Stimulated activated CD4-positive, alpha-beta T cell treated with anti-CD3 and anti-CD28 coated beads, Interleukin-2, amount 100 ng/mL, for 4 hours (primary cell): ENCODE data around the gene ZNF771.

ENCODE experiments used
- DNase-seq: peaks from one replicate; pipeline ENCODE4 v3.0.0-alpha.2; 2020; ENCODE audit warnings: low read depth

Gene ZNF771

DNA sequence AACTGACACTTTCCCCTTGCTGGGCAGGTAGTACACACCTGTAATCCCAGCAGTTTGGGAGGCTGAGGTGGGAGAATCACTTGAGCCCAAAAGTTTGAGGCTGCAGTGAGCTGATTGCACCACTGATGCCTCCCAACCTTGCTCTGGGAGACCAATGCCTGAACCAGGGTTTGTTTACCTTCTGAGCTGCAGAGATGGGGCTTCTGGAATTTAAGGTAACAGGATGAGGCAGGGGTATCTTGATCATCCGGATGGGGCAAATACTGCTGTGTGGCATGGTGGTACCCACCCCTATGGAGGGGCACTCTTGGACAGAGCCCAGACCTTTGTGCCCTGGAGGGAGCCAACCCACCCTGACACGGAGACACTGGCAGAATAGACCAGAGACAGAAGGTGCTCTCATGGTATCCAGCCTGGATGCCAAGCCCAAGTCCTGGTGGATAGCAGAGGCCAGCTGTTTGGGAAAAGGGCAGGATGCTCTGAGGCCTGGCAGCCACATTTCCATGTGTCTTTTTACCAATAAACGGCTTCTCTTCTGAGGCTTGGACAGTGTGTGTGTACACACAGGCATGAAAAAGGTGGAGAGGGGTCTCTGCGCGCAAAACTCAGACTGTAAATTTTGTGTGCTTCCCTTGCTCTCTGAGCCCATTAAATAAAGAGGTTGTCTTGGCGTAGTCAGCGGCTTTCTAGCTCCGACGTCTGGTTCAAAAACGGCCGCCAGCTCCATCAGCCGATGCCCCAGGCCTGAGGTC lies 7.8 kb upstream of the ZNF771 start:
- no peak for DNase-seq

DNA sequence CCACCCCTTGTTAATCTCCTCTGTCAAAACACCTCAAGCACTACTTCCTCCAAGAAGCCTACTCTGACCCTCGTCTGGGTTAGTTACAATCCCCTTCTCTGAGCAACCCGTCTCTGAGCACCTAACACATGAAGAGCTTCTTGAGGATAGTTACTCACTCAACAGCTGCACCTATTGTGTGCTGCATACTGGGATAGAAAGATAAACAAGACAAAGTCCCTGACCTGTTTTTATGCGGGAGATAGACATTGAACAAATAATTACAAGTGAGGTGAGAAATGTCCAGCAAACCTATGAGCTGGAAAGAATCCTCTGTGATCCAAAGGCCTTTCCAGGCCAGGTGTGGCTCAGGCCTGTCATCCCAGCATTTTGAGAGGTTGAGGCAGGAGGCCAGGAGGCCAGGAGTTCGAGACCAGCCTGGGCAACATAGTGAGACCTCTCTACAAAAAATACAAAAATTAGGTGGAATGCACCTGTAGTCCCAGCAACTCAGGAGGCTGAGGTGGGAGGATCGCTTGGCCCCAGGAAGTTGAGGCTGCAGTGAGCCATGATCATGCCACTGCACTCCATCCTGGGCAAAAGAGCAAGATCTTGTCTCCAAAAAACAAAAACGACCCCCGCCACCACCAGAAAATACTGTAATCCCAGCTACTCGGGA lies 5.5 kb upstream of the ZNF771 start:
- no peak for DNase-seq

DNA sequence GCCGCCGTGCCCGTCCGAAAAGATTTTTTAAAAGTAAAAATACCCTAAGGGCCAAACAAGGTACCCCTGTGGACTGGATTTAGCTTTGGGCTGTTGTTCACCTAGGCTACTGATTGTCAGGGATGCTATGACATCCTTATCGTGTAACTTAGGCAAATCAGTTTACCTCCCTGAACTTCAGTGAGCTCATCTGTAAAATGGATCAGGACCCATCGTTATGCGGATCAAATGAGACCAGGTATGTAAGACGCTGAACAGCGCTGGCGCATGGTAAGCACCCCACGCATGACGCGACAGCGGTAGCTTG lies 658 bp upstream of the ZNF771 start:
- DNase-seq, result no peak

DNA sequence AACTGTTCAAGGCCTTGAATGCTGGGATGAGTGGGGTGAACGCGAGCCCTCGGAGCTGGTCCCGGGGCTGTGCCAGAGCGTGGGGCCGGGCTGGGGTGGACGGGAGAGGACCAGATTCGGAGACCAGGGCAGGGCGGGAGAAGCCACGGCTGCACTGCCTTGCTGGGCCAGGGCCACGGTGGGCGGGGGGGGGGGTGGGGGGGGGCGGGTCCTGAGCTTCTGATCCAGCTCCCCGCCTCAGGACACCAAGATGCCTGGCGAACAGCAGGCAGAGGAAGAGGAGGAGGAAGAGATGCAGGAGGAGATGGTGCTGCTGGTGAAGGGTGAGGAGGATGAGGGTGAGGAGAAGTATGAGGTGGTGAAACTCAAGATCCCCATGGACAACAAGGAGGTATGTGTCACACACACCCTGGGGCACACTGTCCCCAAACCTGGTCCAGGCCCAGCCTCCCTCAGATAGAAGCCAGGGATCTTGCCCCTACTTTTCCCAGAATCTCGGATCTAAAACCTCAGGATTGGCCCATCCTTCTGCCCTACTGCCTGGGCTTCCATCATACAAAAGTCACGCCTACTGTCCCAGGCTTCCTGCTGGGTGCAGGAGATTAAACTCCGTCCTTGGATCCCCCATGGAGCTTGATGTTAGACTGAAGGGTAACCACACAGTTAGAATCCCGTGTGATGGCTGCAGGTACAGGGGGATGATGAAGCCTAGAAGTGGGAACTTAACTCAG lies 563 bp downstream of the ZNF771 start:
- no peak for DNase-seq

DNA sequence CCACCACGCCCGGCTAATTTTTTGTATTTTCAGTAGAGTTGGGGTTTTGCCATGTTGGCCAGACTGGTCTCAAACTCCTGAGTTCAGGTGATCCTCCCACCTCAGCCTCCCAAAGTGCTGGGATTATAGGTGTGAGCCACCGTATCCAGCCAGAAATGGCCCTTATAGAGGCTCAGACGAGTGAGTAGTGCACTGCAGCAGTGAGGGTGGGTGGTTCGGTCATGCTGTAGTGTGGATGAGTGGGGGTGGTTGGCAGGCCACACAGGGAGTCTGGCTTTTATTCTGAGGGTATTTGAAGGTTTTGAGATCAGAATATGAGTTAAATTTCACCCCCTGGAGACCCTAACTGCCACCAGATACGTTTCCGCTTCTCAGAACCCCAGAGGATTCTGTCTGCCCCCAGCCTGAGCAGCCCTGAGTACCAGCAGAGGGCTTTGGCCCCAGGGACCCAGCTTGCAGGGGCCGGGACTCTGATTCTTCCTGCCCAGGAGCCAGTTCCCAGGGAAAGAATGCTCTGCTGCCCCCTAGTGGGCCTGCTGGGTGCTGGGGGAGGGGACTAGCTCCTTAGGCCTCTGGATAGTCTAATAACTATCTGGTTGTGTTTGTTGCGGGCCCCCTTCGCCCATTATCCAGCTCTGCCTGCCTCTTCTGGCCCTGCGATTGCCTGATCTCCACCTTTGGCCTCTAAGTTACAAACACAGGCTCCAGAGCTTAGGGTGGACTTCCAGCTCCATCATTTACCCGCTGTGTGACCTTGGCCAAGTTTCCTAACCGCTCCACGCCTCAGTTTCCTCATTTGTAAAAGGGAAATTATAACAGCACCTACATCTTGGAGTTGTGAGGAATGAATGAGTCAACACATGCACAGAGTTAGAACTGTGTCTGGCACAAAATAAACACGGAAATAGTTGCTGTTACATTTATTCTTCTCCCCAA lies 2.0 kb downstream of the ZNF771 start:
- peak; percentile 87 for DNase-seq

DNA sequence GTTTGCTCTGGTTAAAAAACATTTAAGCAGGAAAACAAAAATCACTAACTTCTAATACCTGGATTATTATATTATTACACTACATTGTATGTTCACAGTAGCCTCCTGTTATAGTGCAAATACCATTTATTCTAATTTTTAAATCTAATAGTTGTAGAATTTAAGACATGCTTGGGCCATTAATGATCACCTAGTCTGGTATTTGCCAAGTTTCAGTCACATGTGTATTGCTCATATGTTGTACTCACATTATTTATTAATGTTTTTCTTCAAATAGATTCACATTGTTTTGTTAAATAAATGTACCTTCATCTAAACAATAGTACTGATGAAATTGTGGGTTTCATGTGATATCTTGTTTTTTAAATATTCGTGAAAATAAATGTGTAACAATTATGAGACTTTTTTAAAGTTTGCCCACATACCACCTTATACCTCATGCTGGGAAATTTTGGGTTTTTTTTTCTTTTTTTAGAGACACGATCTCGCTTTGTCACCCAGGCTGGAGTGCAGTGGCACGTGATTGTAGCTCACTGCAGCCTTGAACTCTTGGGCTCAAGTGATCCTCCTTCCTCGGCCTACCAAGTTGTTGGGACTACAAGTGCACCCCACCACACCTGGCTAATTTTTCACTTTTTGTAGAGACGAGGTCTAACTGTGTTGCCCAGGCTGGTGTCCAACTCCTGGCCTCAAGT lies 5.9 kb downstream of the ZNF771 start:
- DNase-seq, result no peak

DNA sequence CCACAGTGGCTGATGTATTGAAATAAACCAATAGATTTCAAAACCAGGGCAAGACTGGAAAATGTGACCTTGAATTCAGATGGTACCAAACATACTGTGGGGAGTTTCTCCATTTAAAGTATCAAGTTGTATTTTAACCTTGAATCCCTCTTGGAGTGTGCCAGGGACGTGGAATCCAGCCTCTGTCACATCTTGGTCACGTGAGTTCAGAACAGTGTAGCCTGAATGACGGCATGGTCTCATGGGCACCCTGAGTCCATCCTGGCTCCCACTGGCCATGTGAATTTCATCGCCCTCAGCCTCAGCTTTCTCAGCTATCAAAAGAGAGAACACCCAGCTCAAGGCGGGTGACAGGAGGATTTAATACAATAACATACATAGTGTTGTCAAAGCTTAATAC lies 6.8 kb downstream of the ZNF771 start:
- DNase-seq, result no peak

DNA sequence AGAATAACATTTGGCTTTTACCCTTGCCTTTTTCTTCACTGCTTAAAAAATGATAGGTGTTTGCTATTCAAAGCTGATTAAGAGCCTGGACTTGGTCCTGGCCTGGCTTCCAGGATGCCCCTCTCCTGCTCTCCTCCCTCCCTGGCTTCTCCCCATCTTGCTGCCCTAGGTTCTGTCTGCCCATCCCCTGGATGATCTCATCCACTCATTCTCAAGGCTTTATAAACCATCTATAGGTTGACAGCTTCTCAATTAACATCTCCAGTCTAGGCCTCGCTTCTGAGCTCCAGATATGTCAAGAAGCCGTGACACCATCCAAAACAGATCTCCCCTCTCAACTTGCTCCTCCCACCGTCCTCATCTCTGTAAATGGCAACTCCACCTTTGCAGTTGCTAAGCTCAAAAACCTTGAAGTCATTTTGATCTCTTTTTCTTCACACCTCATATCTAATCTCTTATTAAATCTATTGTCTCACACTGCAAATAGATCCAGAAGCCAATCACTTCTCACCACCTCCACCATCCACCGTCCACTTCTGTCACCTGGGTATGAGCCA lies 8.7 kb downstream of the ZNF771 start:
- no peak for DNase-seq

DNA sequence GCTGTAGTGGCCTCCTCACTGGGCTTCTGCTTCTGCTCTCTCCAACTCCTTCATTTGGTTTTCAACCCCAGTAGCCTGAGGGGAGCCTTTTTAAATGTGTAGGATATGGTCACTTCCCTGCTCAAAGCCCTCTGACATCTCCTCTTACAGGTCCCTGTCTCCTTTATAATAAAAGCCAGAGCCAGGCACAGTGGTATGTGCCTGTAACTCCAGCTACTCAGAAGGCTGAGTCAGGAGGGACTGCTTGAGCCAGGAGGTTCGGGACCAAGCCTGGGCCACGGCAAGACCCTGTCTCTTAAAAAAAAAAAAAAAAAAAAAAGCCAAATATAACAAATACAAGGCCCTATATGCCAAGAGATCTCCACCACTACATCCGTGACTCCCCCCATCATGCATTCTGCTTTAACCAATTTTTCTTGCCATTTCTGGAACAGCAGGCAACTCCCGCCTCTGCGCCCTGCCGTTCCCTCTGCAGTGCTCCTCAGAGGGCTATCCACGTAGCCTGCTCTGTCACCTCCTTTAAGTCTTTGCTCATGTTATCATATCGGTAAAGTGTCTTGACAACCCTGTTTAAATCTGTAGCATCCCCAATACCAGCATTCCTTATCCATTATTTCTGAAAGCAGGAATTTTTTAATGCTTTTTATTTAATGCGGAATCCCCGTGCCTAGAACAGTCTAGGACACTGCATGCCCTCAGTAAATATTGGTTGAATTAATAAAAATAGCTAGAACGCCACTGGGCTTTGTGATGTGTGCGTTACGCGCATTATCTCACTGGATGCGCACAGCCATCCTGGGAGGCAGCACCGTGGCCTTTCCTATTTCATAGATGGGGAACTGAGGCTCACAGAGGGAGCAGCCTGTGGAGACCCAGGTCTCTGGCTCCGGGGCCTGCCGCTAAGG lies 9.5 kb downstream of the ZNF771 start:
- DNase-seq, result no peak

DNA sequence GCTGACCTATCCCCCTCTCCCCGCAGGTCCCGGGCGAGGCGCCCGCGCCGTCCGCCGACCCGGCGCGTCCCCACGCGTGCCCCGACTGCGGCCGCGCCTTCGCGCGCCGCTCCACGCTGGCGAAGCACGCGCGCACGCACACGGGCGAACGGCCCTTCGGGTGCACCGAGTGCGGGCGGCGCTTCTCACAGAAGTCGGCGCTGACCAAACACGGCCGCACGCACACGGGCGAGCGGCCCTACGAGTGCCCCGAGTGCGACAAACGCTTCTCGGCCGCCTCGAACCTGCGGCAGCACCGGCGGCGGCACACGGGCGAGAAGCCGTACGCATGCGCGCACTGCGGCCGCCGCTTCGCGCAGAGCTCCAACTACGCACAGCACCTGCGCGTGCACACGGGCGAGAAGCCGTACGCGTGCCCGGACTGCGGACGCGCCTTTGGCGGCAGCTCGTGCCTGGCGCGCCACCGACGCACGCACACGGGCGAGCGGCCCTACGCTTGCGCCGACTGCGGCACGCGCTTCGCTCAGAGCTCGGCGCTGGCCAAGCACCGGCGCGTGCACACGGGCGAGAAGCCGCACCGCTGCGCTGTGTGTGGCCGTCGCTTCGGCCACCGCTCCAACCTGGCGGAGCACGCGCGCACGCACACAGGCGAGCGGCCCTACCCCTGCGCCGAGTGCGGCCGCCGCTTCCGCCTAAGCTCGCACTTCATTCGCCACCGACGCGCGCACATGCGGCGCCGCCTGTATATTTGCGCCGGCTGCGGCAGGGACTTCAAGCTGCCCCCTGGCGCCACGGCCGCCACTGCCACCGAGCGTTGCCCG lies 10.3 kb downstream of the ZNF771 start:
- DNase-seq, result peak; percentile 87

DNA sequence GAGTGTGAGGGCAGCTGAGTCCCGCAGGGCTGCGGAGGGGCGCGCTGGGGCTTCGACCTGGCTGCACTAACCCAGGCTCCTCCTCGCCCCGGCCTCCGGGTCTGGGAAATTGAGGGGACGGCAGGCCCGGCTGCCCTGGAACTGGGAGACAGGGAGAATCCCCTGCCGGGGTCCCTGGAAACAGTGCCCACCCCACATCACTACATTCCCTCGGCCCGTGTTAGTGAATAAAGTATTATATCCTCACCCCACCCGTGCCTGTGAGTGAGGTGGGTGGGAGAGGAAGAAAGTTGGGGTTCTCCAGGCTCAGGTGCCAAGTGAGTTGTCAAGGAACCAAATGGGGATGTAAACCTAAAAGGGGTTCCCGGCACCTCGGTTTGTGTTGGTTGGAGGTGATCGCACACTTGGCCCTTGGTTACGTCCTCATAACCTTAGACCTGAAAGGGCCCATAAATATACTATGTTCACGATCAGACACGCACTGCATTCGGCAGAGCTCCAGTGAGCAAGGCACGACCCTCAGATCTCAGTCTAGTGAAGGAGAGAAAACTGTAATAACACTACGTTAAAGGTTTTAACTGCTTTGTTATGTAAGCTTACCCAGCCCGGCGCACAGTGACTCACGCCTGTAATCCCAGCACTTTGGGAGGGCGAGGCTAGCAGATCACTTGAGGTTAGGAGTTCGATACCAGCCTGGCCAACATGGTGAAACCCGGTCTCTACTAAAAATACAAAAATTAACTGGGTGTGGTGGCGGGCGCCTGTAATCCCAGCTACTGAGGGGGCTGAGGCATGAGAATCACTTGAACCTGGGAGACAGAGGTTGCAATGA lies 11.2 kb downstream of the ZNF771 start:
- DNase-seq, result no peak

DNA sequence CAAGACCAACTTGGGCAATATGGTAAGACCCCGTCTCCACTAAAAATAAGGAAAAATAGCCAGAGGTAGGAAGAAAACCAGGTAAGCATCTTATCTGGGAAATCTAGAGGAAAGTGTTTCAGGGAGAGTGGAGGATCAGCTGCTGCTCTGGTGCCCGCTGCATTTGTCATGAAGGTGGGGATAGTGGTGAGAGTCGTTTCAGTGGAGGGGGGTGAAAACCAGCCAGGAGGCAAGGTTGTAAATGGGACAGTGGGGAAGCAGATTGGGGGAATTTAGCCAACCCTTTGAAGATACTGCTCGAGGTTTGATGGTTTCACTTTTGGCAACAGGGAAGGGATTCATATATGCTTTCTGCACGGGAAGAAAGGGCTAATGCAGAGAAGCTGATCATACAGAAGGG lies 13.6 kb downstream of the ZNF771 start:
- no peak for DNase-seq

DNA sequence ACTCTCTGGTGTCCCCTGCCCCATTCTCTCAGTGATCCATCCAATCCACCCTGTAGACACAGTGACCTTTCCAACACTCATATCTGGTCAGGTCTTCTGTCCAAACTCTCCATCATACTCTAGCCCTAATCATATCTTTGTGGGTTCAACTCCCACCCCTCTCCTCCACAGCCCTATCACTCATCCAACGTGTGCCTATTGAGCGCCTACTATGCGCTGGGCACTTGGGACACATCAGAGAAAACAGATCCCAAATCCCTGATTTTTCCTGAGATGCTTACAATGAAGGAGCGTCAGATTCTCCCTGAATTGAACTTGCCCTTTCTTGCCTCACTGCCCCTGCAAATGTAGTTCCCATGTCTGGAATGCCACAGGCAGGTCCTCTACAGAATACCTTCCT lies 20.6 kb downstream of the ZNF771 start:
- DNase-seq, result no peak

DNA sequence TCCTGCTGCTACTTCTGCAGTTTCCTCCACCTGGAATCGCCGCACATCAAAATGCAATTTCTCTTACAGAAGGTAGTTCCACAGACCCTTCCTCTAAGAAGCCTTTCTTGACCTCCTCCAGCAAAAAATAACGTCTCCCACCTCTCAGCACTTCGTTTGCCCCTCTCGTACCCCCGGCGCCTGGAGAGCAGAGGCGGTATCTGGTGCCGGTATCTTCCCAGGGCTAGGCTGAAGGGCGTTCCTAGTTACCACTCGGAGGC lies 21.9 kb downstream of the ZNF771 start:
- DNase-seq, result no peak

DNA sequence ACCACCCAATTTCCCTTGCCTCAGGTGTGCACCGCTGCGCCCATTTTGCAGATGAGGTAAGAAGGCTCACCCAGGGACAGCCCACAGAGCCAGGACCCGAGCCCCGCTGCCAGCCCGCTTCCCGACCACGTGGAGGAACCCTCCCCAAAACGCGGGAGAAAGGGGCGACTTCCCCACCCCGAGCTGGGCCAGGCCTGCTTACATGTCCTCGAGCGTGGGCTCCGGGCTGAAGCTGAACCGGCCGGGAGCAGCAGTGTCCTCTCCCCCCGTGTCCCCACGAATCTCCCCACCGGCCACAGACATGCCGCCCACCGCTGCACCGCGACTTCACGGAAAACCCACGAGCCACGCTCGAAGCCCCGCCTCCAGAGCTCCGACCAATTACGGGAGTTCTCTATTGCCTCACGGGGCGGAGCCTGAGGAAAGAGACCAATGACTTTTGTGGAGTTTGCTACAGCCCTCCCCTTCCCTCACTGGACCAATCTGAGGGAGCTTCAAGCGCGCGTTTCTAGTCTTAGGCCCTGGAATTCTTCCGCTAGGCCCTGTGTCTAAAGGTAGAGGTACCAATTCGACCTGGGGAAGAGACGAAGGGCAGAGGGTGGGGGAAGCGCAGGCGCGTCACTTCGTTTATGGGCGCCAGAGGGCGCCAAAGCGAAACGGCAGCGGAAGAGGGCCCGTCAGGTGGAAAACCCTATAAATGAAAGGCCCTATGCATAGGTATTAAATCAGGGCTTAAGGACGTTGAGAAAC lies 22.4 kb downstream of the ZNF771 start, which contains the start of gene DCTPP1:
Gene DCTPP1 (minus strand): TSS at position 353 of the 750 bp plus-strand sequence. CDS start 50 bp downstream, at position 303.
- DNase-seq, result peak; percentile 97

DNA sequence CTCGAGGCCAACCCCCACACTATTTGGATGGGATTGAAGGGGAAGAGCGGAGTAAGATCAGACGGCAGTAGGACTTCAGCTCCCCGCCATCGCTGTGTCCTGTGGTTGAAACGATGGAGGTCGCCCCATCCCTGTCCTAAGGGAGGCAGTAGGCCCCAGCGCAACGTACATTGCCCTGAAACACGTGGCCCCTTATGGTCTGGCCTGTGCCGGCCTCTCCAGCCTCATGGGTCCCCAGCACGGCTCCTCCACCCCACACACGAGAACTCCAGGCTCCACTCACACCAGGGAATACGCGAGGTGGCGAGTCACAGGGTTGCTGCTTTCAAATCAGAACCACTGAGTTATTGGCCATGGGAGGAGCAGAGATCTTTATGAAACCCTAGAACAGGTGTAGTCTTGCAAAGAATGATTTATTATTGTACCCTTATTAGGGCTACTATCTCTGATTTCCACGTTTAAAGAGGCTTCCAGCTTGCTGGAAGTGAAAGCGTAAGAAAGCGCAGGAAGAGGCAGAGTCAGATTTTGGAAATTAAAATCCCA lies 23.1 kb downstream of the ZNF771 start:
- DNase-seq, result no peak

DNA sequence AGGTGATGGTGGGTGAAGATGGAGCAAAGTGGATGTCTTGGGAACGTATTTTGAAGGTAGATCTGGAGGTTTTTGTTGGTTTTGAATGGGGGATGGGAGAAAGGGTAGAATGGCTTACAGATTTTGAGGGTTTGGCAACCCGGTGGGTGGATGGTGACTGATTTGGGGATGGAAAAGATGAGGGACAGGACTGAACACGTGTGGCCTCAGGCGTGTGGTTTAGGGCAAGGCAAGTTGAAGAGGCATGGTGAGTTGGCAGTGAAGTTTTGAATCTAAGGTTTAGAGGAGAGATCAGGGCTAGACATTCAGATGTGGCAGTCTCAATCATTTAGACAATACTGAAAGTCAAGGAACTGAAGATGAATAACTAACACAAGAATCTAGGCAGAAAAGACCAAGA lies 27.4 kb downstream of the ZNF771 start:
- no peak for DNase-seq
